ENCODE results near the gene PKNOX2.

PKNOX2 gene

DNA sequence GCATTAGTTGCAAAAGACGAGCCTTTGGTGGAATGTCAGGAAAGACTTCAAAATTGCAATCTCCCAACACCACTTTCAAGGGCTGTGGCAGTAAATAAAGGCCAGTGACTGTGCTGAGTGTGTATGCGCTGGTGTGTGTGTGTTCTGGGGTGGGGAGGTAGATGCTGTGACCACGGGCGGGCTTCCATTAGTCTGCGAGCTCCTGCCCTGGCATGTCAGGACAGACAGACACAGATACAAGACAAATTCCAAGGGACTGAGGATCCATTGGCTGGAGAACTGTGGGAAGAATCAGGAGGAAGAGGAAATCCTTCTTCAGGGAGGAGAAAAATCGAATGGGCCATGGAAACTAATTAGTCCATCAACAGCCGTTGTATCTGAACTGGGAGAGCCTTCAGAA is 248.0 kb downstream of the PKNOX2 start:
- DNase-seq (ENCODE audit: low read depth), result no peak

DNA sequence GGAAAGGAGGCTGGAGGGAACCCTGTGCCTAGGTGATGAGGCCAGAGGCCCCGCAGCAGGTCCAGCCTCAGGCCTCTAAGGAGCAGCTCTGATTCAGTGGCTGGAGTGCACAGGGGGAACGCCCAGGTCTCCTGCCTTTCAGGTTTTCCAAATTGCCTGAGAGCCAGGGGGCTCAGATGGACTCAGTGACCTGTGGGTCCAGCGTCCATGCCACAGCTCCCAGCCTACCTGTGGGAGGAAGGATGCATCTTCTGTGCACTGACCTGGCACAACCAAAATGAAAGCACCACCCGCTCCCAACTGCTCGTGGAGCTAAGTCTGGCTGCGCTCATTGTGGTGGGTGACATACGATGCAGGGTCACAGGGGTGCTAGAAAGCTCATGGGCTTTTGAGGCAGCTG is 248.7 kb downstream of the PKNOX2 start:
- DNase-seq (ENCODE audit: low read depth), result no peak

DNA sequence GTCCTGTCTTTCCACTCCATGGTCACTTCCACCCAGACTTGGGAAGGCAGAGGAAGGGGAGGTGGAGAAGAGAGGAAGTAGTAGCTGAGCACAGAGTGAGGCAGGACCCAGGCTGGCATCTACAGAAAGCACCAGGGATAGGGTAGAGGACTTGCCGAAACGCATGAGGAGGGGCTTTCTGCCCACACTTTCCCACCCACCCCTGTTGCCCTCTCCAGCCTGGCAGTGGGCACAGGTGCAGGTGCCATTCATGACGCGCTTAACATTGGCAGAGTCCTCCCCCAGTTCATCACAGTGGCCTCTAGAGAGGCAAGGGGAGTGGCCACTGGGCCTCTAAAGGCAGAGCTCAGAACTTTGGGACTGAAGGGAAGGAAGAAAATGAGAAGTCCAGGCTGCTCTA is 249.6 kb downstream of the PKNOX2 start:
- DNase-seq (ENCODE audit: low read depth), result no peak

DNA sequence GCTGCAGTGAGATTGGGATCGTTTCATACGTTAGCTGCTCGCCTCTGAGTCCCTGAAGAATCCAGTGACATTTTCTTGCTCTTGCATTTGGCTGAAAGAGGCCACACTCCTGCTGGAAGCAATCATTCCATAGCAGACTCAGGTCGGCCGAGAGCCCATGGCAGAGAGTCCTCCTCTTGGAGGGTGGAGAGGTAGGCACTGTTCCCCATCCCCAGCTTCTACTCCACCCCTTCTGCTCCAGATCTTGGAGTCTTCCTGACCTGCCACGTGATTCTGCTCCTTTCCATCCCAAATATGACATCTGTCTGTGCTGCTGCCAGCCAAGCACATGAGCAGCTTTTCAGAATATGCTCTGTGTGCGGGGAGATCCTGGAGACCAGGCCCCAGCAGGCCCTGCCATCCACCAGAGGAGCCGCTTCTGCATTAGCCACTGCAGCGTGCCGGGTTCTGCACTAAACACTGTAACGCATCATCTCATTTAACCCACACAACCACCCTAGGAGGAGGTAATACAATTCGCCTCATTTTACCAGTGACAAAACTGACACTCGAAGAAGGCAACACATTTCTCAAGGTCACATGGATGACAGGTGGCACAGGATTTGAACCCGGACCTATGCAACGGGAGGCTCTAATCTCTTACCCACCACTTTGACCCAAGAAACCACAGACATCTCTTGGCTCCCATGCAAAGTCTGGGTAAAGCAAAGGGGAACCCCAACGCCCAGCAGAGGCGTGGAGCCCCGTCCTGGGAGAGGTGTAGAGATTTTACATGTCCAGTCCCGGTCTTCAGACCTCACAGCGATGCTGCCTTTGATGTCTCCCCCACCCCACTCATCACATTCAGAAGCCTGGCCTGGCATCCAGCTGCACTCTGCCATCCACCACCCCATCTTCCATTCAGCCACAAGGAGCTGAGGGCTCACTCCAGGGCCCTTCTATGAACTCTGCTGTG is 252.7 kb downstream of the PKNOX2 start:
- no peak for DNase-seq (ENCODE audit: low read depth)

DNA sequence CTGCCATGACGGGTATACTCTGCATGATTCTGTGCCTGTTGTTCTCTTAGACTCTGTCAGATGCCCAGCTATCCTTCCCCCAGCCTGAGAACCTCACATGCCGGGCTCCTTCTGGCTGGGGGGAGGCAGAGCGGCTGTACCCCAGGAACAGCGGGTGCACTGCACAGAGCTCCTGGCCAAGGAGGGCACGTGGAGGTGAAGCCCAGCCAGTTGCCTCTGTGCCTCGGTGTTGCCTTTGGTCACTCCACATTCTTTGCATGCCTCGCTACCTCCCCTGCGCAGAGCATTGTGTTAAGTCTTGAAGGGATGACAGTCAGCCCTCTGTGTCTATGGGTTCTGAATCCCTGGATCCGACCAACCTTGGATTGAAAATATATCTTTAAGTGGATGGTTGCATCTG is 253.8 kb downstream of the PKNOX2 start:
- DNase-seq (ENCODE audit: low read depth), result no peak

DNA sequence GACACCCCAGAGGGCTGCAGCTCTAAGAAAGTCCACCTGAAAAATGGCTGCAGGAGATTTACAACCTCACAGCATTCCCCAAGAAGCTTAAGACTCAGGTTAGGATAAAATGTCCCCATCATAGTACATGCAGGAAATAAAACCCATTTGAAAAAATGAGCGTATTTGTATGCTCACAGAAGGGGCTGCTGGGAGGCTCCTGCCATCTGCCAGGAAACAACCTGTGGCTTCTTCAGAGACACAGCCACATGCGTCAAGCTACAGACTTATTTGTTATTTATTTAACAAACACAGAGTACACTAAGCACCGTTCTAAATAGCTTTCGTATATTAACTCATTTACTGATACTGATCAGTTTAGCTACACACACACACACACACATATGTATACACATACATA is 258.1 kb downstream of the PKNOX2 start:
- DNase-seq (ENCODE audit: low read depth), result no peak

DNA sequence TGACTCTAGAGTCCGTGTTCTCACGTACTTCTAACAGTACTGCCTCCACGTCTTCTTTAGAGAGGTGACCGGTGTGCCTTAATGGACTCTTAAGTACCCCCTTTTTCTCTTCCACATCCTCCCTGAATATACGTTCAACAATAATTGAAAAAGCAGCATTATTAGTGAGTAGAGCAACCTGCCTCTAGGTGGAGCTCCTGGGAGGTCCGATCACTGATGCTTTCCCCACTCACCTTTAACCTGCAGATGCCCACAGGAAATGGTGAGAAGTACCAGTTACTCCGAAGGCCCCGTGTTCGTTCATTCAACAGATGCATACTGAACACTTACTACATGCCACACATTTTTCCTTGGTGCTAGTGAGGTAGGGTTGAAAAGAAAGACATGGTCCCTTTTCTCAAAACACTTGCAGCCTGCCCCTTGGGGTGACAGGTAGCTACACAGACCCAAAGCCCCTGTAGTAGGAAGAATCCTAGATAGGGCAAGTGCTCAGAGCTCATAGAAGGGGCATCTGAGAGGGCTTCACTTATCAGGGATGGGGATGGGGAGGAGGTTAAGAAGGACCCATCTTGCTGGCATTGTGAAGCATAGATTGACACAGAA is 258.8 kb downstream of the PKNOX2 start:
- DNase-seq (ENCODE audit: low read depth), result no peak

DNA sequence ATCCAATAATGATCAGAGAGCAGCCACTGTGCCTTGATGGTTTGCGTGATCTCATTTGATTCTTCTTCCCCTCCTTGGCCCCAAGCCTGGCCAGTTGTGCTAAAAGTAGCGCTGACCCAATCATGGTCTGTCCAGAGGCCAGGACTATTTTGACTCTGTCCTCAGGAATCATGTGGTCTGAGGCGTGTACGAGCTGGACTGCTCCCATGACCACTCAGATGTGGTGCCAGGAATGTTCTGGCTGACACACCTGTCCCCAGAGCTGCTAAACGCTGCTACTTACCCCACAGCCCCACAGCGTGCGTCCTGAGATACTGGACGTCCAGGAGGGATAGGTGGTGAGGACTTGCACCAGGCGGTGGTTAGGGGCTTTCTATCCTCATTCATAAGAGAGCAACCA is 261.1 kb downstream of the PKNOX2 start:
- no peak for DNase-seq (ENCODE audit: low read depth)

DNA sequence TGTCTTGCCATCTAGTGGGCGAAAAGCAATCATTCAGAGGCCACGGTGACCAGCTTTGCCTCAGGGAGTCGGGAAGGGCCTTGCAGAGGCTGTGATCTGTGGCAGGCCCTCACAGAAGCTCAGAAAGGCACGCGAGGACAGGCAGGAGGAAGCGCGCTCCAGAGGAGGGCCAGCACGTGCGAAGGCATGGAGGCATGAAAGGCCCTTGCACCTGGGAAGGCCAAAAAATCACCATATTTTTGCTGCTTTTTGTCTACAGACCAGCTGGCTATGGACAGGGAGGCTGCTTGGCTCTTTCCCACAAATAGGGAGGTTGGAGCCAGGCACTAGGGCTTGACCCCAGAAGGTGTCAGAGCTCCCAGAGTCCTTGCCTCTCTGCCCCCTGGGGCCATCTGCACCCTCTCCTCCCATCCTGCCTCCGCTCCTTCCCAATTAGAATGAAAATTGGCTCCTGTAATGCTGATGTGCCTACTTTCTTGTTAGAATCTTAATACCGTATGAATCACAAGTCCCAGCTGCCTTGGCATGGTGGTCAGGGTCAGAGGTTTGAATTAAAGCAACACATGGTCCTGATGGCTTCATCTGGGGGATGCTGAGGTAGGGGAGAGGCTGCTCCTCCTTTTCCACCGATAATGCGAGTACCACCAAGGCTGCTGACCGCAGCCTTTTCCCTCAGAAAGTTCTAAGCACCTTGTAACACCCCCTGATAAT is 262.4 kb downstream of the PKNOX2 start:
- DNase-seq (ENCODE audit: low read depth), result no peak

DNA sequence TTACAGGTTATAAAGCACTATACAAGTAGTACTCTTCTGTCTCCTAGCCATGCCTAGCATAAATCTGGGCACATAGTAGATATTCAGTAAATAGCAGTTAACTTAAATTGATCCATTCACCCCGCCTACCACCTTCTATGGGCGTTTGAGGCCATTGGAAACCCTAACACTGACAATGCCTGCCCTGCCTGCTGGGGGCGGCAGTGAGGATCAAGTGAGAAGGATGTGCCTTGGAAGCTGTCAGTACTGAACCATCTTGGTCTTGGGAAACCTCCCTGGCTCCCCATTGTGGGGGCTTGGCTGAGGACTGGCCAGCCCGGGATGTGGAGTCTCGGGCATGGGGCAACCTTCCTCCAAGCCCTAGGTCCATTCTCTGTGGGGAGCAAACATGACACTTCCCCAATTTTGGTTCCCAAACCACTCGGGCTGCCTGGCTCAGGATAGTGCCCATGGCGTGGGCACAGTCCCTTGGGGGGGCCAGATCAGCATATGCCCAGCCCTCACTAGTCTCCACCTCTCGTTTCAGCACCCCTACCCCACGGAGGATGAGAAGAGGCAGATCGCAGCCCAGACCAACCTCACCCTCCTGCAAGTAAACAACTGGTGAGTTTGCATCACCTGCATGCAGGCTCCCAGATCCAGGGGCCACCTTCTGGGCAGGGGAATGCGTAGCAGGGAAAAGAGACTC is 264.1 kb downstream of the PKNOX2 start:
- no peak for DNase-seq (ENCODE audit: low read depth)

DNA sequence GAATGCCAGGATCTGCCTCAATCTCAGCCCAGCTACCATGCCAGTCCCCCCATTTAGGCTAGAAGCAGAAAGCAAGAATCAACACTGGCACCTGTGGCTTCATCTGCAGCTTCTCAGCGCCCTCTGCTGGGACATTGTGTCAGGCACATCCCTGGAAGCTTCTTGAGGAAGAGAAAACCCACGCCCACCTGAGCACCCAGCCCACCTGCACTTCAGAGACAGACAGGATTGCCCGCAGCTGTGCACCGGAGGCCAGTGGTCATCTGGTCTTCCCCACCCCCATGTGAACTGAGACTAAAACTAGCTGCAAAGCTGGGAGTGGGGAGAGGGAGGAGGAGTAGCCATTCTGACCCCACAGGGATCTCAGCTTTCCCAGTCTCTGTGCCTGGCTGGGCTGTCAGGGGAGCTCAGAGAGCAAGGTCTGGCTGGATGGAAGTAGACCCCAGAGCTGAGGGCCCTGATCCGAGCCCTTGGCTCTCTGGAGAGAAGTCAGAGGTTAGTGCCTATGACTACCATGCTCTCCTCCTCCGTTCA is 264.7 kb downstream of the PKNOX2 start:
- DNase-seq (ENCODE audit: low read depth), result no peak

DNA sequence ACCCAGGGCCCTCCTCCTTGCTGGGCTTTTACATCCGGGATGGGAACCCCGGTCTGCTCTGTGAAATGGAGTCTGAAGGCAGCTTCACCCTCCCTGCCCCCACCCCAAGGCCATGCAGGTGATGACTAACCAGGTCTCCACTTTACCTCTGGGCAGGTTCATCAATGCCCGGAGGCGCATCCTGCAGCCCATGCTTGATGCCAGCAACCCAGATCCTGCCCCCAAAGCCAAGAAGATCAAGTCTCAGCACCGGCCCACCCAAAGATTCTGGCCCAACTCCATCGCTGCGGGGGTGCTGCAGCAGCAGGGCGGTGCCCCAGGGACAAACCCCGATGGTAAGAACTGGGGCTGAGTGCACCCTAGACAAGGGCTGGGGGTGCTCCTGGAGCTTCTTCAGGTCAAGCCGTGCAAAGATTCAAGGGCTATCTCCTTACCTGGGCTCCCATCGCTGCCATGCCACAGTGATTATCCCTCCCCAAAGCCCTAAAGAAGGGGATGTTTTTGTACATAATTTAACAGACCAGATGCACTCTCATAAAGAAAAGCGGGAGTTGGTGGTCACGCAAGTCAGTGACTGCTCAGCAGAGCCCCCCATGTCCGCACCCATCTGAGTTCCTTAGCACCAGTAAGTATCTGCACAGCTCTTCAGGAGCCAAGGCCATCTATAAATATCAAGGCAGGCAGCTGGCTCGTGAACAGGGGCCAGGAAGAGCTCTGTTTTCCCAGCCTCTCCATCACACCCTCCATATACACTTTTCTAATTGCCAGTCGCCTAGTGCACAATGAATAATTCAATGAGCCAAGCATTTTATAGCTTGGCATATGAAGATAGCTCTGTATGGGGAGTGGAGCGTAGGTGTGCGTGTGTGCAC is 265.5 kb downstream of the PKNOX2 start:
- DNase-seq (ENCODE audit: low read depth), result no peak

DNA sequence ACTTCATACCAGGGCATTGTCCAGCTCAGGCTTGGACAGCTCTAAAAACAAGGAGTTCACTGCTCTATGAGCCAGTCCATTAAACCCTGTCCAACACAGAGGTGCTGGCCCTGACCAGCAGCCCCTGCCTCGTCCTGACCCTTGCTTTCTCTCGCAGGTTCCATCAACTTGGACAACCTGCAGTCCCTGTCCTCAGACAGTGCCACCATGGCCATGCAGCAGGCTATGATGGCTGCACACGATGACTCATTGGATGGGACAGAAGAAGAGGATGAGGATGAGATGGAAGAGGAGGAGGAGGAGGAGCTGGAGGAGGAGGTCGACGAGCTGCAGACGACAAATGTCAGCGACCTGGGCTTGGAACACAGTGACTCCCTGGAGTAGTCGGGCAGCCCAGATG is 266.5 kb downstream of the PKNOX2 start:
- DNase-seq (ENCODE audit: low read depth), result no peak

DNA sequence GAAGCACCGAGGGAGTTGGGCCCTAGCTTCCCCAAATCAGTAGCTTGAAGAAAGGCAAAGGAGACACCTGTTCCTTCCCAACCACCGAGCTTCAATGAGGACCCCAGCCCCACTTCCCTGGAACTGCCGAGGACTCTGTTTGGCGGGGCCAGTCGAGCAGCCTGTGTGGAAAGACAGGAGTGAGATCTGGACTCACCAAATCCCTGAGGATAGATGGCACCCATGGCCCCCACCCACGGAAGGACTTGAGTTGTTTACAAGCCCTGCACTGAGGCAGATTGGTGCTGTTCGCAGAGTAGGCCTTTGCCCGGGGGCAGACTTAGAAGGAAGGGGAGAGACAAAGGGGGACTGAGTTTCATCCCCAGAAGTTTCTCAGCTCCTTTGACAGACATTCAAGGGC is 266.9 kb downstream of the PKNOX2 start:
- DNase-seq (ENCODE audit: low read depth), result no peak

DNA sequence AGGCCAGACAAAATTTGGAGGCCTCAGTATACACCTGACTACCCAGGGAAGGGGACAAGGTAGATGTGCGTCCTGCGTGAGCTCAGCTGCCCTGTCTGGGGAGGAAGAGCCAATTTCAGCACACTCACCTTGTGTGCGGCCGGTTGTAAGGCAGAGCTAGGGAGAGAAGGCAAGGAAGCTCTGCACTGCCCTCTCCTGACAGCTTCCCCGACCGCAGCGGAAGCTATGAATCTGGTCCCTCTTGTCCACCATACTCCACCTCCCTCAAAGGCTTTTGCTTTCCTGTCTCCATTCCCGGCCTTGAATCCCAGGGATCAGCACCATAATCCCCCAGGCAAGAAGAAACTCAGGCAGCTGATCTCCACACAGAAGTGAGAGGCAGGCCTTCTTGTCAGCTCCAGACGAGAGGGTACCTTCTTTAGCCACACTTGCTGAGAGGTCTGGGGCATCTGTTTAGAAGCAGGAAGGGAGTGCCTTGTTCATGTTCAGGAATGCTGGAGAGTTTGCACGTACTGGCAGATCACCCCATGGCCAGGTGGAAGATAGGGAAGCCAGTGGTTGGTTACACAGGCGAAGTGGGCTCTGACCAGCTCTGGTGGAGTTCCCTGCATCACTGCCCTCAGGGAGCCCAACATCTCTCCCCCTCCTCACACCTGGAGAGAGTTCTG is 269.0 kb downstream of the PKNOX2 start:
- no peak for DNase-seq (ENCODE audit: low read depth)

DNA sequence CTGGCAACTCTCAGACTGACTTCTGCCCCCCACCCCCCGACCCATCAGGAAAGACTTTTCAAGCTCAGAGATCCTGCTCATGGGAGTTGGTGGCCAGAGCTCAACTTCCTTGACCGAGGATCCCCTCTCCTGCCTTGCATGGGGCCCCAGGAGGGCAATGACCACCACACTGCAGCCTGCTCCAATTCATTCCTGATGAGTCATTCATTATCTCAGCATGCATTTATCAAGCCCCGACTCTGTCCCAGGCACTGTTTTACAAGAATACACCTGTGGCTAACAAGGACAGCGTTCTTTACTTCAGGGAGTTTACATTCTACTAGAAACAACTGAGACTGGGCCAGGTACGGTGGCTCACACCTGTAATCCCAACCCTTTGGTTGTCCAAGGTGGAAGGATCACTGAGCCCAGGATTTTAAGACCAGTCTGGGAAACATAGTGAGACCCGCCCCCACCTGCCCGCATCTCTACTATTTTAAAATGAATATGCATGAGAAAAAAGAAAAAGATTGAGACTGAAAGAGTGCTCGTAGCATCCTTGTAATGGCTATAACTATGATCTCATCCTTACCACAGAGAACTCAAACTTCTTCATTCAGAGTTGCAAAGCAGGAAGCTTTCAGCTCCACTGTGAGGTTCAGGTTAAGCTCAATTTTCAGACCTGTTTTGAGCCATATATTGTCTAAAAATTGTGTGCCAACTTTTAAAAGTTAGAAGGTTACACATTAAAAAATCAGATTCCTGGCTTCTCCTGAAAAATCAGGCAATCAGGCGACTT is 271.1 kb downstream of the PKNOX2 start:
- no peak for DNase-seq (ENCODE audit: low read depth)

DNA sequence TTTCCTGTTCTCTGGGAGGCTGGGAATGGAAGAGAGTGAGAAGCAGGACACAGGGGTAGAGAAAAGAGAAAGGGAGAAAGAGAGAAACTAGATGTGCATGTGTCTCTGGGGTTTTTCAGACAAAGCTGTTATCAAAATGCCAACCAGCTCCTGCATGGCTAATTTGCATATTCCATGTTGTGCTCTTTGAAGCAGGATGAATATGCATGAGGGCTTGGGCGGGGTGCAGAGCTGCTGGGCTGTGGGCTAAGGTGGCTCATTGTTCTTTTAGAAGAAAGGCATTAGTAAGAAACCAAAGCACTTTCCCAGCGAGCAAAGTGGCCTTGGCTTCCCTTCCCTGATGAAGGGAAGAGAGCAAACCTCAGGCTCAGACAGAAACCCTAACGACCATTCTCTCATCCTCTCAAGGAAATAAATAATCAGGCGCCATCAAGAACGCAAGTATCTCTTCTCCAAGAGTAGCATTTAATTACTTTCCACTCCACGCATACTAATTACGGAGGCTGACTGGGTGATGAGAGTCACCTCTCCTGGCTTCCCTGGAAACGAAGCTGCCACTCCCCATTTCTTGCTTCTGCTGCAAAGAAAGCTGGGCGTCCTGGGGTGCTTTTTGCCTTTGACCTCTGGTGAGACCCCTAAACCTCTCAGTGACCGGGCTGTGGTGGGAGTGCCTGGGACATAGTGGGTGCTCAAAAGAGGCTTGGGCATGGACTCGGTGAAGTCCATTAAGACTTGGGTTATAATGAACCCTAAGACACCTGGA is 277.3 kb downstream of the PKNOX2 start:
- no peak for DNase-seq (ENCODE audit: low read depth)

DNA sequence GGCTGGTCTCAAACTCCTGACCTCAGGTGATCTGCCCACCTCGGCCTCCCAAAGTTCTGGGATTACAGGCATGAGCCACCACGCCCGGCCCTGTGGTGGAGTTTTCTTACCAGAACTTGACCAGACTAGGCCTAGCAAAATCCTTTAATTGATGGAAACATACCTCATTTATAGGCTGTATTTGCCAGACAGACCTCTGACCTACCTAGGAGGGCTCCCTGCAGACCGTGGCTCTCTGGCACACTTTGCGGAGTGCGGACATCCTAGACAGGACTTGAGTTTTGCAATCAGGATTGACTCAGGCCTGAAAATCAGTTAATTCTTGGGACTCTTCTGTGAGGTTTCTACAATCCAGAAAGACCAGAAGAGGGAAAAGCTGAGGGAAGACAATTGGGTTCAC is 278.4 kb downstream of the PKNOX2 start:
- DNase-seq (ENCODE audit: low read depth), result no peak

DNA sequence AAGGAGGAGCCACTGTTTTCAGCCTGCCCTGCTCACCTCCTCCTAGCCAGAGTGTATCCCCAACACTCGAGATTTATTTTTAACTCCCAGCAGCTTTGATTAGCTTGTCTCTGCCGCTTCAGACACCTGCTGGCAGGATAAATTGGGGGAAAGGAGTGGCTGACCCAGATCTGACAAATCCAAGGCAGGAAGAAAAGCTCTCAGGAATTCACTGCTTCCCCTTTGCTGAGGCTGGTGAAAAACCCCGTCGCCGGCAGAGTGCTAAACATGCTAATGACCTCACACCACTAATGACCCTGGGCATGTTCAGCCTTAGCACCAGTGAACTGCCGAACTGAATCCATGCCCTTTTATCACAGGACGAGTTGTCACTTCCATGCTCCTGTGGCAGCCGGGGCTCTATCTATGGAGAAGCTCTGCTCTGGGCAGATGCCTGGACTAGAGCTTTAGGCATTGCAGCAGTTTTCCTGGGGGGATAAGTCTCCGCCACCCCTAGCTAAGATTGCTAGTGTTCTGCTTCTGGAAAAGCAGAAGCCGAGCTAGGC is 279.3 kb downstream of the PKNOX2 start:
- no peak for DNase-seq (ENCODE audit: low read depth)

All from GM04503 (cell line).